K562 (cell line): Measurements from ENCODE around the gene CLEC4D. TPM values are rescaled to one million over a fixed set of nuclear protein-coding genes. Genes with fewer than 3 reads are reported as not detected.
"Not testable (repeated sequence)": the region's sequence is repeated elsewhere in the genome, so short reads cannot be mapped to it uniquely, and the experiment has no call there.

ENCODE experiments used
- ATAC-seq: fragments of 200-7000 bp; cut with Tn5 transposase; 3 replicates; pipeline ENCODE4 v1.9.1; 2020; ENCODE audit warnings: moderate library complexity
- BruUV-seq: library from RNA; stranded (reverse); fragments of 400-500 nt; replicated peaks from 2 replicates; lab custom pipeline; 2021; lab: Mats Ljungman, UMichigan
- CTCF ChIA-PET: fragments of 300-600 bp; formaldehyde crosslinking; extraction: SDS; loops from one replicate; lab custom pipeline; 2021; ENCODE audit warnings: low intra/inter-chr PET ratio; lab: Yijun Ruan, JAX
- POLR2A ChIA-PET: fragments of 300-600, 350-650 bp; sonication (Branson Sonifier 250); formaldehyde crosslinking; extraction: SDS; loops from one replicate; lab custom pipeline; 2021; ENCODE audit warnings: antibody characterized with exemption, inconsistent platforms; lab: Yijun Ruan, JAX
- DNase-seq, 4 experiments: peaks; one replicate each; pipeline versions ENCODE4 v3.0.0 to v3.0.0-alpha.2; 2011 to 2018; ENCODE audit warnings: low spot score in 3 of 4, mixed read lengths in 3 of 4; ENCODE audit errors: extremely low read depth in 1 of 4
- FAIRE-seq: peaks from 2 replicates; lab custom pipeline; 2011; peaks lifted over from hg19 to GRCh38; lab: Jason Lieb, UNC
- H2AFZ ChIP-seq: 2 replicates; pipeline ENCODE4 v1.6.0; 2011; ENCODE audit warnings: low read depth, low read length, control low read depth, inconsistent platforms
- H3K27ac ChIP-seq: fragments of 200-600 bp; 3 replicates; pipeline ENCODE4 v1.8.0; 2011; ENCODE audit warnings: low read depth, mild to moderate bottlenecking, control low read depth, inconsistent platforms, low read length, moderate library complexity, mixed read lengths; ENCODE audit errors: extremely low read depth
- H3K27me3 ChIP-seq, 2 experiments: fragments of 300-600 bp in 1 of 2; 2 replicates in 1 of 2; 3 replicates in 1 of 2; pipeline versions ENCODE4 v1.6.0 to v1.8.0; 2011; ENCODE audit warnings: inconsistent platforms in 2 of 2, low read length in 2 of 2, mild to moderate bottlenecking in 1 of 2, mixed read lengths in 1 of 2, moderate library complexity in 1 of 2; ENCODE audit not compliant: control insufficient read depth in 2 of 2, insufficient read depth in 2 of 2
- H3K36me3 ChIP-seq: fragments of 300-600 bp; 3 replicates; pipeline ENCODE4 v1.8.0; 2011; ENCODE audit warnings: mild to moderate bottlenecking, low read length, inconsistent platforms; ENCODE audit not compliant: control insufficient read depth, insufficient read depth
- H3K4me1 ChIP-seq, 2 experiments: fragments of 200-600 bp in 1 of 2; replicated peaks in 1 of 2; 2 replicates in 1 of 2; 3 replicates in 1 of 2; pipeline versions ENCODE4 v1.5.1 to v1.8.0; 2011; ENCODE audit warnings: inconsistent platforms in 2 of 2, low read length in 2 of 2, mild to moderate bottlenecking in 1 of 2, mixed read lengths in 1 of 2, moderate library complexity in 1 of 2; ENCODE audit not compliant: control insufficient read depth in 2 of 2, insufficient read depth in 2 of 2
- H3K4me2 ChIP-seq: 2 replicates; pipeline ENCODE4 v1.6.1; 2011; ENCODE audit warnings: low read length, control low read depth, inconsistent platforms, mixed read lengths; ENCODE audit not compliant: insufficient read depth
- H3K4me3 ChIP-seq: fragments of 200-600 bp; sonication (generic), shearing (Covaris generic); 2 replicates; pipeline ENCODE4 v1.5.1; 2016; ENCODE audit warnings: control low read depth, inconsistent platforms
- H3K79me2 ChIP-seq: fragments of 200-600 bp; 3 replicates; pipeline ENCODE4 v1.8.0; 2011; ENCODE audit warnings: low read length, inconsistent platforms; ENCODE audit not compliant: control insufficient read depth, insufficient read depth
- H3K9ac ChIP-seq, 2 experiments: 2 replicates each; pipeline versions ENCODE4 v1.6.0 to v1.6.1; 2011; ENCODE audit warnings: low read depth in 2 of 2, low read length in 2 of 2, control low read depth in 1 of 2, inconsistent platforms in 1 of 2, mild to moderate bottlenecking in 1 of 2, mixed read lengths in 1 of 2; ENCODE audit not compliant: insufficient read depth in 1 of 2
- H3K9me1 ChIP-seq: one replicate; pipeline ENCODE4 v1.6.0; 2011; ENCODE audit warnings: inconsistent platforms, mild to moderate bottlenecking, low read length, moderate library complexity; ENCODE audit not compliant: control insufficient read depth, insufficient read depth
- H3K9me3 ChIP-seq: replicated peaks from 2 replicates; pipeline ENCODE4 v1.5.1; 2011; ENCODE audit warnings: low read depth, low read length, inconsistent platforms; ENCODE audit not compliant: control insufficient read depth, insufficient read depth
- H4K20me1 ChIP-seq: replicated peaks from 2 replicates; pipeline ENCODE4 v1.6.1; 2011; ENCODE audit warnings: low read length, inconsistent platforms, mixed read lengths; ENCODE audit not compliant: control insufficient read depth, insufficient read depth
- KHSRP ChIP-seq: fragments of 450-650 bp; IDR thresholded peaks from 2 replicates; pipeline ENCODE4 v1.6.1; 2017
- MITF ChIP-seq: IDR thresholded peaks from 2 replicates; pipeline ENCODE4 v1.6.1; 2014; ENCODE audit warnings: antibody characterized with exemption
- WGBS: fragments of 100-300 bp; shearing (Covaris generic); methylation state at CpG from one replicate; pipeline ENCODE4 v1.1.6; 2016; ENCODE audit warnings: low coverage, mixed read lengths; ENCODE audit not compliant: insufficient coverage; ENCODE audit errors: missing lambda C conversion rate; 5-methylcytosine and 5-hydroxymethylcytosine counted together
- in situ Hi-C: fragments of 300-500 bp; cut with MboI; formaldehyde crosslinking; loops from 4 replicates; pipeline ENCODE4 v1.15.0; 2018; ENCODE audit warnings: inconsistent platforms, mixed read lengths
- intact Hi-C: fragments of 100-400 bp; cut with micrococcal nuclease; formaldehyde crosslinking; loops from 2 replicates; pipeline ENCODE4 v1.14.2; 2022
- polyA plus RNA-seq, 8 experiments: library from polyadenylated mRNA; depleted of rRNA in 4 of 8; stranded (reverse) in 5 of 8; unstranded in 3 of 8; fragments of >200 nt; fragmentation: Nextera tagmentation in 2 of 8; fragmentation: Illumina TruSeq in 1 of 8; extraction: Ambion mirVana in 2 of 8; extraction: Trizol in 1 of 8; gene quantifications; 2 replicates each; pipeline versions ENCODE4 v1.2.1 to v1.2.3, GENCODE V29; 2011 to 2014; ENCODE audit warnings: inconsistent platforms in 1 of 8, missing spikeins in 1 of 8
- total RNA-seq, 7 experiments: library from RNA; depleted of rRNA in 6 of 7; stranded (reverse); fragments of >200 nt in 6 of 7; fragmentation: Illumina TruSeq in 2 of 7; extraction: Trizol in 2 of 7; gene quantifications; 2 replicates each; pipeline versions ENCODE4 v1.2.1 to v1.2.3, GENCODE V29; 2011 to 2021; ENCODE audit warnings: low replicate concordance in 1 of 7

Gene CLEC4D
- total and polyA plus RNA-seq, 9 of the 15 experiments (the other 6 are each of a cell fraction or from before 2014, with no cell fraction given): not detected

- ChIA-PET CTCF (no interaction called here), POLR2A (no interaction called here)
- no peaks in the 10 kb centered on the region for H3K9me3 ChIP-seq
- no peak overlapping the region for H3K4me3 ChIP-seq
- BruUV-seq: no TSS peak
- no peaks in the 10 kb centered on the region for H3K36me3 ChIP-seq
- in situ Hi-C loops (no loop called here), intact Hi-C loops (no loop called here)
- H3K79me2 ChIP-seq: no peaks in the 10 kb centered on the region
- H3K4me2 ChIP-seq: no peak overlapping the region
- no peak for FAIRE-seq
- WGBS: 4% methylated on average over 2 of the region's 2 CpGs
- no peak overlapping the region for H3K27ac ChIP-seq
- H3K9me1 ChIP-seq: no peaks in the 10 kb centered on the region
- H3K4me1 ChIP-seq: no peaks in the 10 kb centered on the region
- TF ChIP-seq MITF (no peak), KHSRP (no peak)
- DNase-seq: no peak
- no peak overlapping the region for H3K9ac ChIP-seq
- H2AFZ ChIP-seq: no peak overlapping the region
- ATAC-seq: no peak
- H3K27me3 ChIP-seq: peaks cover 0 to 2% of the 10 kb centered on the region in 2 experiments; a peak in 1 of 5 replicates
- no peaks in the 10 kb centered on the region for H4K20me1 ChIP-seq
Observed at GRCh38 chr12:8493084-8493483, 20.2 kb upstream of the CLEC4D start.

GRCh38 chr12:8495671-8496070 lies 17.6 kb upstream of the CLEC4D start:
- H2AFZ ChIP-seq, H3K79me2 ChIP-seq, H3K9me1 ChIP-seq, FAIRE-seq, H3K9me3 ChIP-seq, POLR2A ChIA-PET, H3K9ac ChIP-seq, H3K4me1 ChIP-seq, in situ Hi-C loops, H4K20me1 ChIP-seq, H3K27me3 ChIP-seq, CTCF ChIA-PET, ATAC-seq, H3K4me2 ChIP-seq, intact Hi-C loops, H3K4me3 ChIP-seq, BruUV-seq, DNase-seq, H3K36me3 ChIP-seq, H3K27ac ChIP-seq: not testable (repeated sequence)
- 0% methylated on average over 4 of the region's 4 CpGs for WGBS

DNA sequence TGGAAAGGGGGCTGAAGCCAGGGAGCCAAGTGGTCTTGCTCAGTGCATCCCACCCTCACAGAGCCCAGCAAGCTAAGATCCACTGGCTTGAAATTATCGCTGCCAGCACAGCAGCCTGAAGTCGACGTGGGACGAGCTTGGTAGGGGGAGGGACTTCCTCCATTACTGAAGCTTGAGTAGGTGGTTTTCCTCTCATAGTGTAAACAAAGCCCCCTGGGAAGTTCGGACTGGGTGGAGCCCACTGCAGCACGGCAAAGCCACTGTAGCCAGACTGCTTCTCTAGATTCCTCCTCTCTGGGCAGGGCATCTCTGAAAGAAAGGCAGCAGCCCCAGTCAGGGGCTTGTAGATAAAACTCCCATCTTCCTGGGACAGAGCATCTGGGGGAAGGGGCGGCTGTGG lies 17.2 kb upstream of the CLEC4D start:
- H3K79me2 ChIP-seq, H3K9me1 ChIP-seq, H3K27me3 ChIP-seq, BruUV-seq, H3K9me3 ChIP-seq, DNase-seq, H3K9ac ChIP-seq, H2AFZ ChIP-seq, H3K36me3 ChIP-seq, H4K20me1 ChIP-seq, FAIRE-seq, H3K4me1 ChIP-seq, H3K4me2 ChIP-seq, ATAC-seq, H3K27ac ChIP-seq, H3K4me3 ChIP-seq, POLR2A ChIA-PET, intact Hi-C loops, in situ Hi-C loops, CTCF ChIA-PET: not testable (repeated sequence)
- 2% methylated on average over 7 of the region's 7 CpGs for WGBS
